Vein endothelial cell (primary cell): ENCODE data around the gene GGPS1. TPM values are rescaled to one million over a fixed set of nuclear protein-coding genes. Genes with fewer than 3 reads are reported as not detected.

Experiments
- small RNA-seq: library from RNA; depleted of rRNA; stranded (forward); fragments of <200 nt; gene quantifications from one replicate; pipeline ENCODE3, GENCODE V24; 2012
- total RNA-seq: library from RNA; depleted of rRNA; stranded (reverse); fragments of >200 nt; gene quantifications from 2 replicates; pipeline ENCODE4 v1.2.3, GENCODE V29; 2012

GGPS1 gene
- 19.1 and 21.9 TPM in 2 replicates for total RNA-seq

DNA sequence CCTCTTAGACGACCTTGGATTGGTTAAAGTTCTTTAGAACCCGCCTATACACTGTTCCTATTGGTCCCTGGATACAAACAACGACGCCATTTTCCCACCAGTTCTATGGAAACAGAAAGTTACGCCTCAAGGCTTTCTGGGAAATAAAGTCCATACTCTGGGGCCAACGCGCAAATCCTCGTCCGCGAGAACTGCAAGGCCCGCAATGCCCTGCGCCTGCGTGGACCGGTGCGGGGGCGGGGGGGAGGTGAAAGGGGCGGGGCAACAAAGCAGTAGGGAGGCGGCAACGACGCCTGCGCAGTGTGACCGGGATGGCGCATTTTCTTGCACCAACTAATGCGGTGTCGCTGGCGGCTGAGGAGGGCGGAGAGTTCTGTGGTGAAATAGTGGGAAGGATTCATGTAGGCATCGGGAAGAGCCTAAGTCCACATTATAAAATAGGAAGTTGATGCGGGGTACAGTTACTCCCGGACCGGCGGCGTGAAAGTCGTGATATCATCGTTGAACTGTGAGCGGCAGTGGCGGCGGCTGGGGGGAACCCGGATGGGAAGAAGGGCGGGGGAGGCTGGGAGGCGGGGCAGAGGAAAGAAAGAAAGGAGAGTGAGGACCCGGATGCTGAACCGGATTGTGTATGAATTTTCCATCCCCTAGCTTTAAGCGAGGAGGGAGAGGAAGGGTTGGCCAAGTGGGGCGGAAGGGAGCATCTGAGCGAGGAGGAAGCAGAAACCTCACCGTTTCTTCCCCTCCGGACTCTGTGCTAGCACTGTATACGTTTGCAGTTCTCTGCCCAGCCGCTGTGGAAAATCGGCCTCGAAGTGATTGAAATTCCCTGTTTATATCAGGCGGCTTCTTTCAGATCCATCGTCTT is at the start of gene GGPS1:
Gene GGPS1, plus strand, starts transcription at position 300 of the 868 bp plus-strand sequence. CDS start 6,695 bp downstream, outside the sequence.

DNA sequence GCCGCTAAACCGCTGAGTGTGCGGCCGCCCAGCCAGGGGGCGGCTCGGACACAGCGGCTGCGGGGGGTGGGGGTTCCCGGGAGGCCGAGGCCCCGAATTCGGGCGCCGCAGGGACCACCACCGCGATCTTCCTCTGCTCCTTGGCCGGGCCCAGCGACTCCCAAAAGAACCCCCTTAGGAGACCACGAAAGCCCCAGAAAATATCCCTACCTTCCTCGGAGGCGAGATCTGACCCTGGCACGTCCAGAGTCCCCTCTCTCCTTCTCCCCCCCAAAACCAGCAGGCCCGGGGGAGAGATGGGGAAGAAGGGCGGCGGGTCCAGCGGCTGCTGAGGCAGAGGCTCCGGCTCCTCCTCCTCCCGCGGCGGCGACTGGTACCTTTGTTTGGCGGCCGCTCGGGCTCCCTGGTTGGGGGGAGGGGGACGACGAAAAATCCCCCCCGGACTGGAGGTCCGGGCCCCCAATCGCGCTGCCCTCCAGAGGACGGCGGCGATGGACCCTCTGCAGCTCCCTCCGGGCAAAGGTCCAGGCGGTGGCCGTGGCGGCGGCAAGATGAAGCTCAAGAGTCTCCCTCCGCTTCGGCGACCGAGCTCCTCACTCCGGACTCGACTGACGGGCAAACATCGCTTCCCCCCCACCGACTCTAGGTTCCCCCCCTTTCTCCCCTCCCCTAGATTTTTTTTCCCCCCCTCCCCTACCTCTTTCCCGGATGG is 655 bp upstream of the GGPS1 start, which contains the start of gene ARID4B:
Gene ARID4B, minus strand, starts transcription at position 621 of the 712 bp plus-strand sequence. CDS start 1,260 bp downstream, outside the sequence.

DNA sequence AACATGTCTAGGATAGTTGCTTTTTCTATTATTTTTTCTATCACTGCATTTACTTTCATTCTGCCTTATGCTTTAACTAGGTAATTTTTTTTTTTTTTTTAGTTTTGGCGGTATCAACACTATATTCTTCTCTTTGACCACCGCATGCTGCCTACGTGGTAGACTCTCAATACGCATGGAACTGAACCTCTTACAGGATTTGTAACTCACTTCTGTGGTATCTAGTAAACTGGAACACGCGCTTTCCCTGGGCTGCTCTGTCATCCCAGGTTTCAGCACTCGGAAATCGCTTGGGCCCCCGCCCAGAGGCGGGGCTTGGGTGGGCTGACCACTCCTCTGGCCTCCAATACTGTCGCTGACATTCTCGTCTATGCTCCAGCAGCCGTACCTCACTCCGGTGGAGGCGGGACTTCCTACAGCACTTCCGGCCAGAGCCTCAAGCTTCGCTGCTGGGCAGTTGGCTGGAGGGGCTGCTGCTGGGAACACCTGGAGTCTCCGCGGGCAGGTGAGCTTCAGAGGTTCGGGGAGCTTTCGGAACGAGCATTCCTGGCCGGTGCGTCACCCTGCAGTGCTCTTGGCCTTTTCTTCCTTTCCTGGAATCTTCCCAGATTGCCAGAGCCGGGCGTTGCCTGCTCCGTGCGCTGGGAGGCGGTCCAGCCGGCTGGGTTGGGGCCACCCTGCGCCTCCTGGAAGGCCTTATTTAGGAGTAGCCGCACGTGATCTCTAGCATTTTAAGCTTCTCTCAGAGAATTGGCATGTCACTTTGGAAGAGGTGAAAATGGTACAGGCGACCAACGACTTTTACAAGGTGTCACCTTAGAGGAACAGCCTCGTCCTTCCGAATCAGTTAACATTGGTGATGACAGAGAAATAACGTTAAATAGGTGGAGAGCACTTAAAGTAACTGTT is 38.9 kb downstream of the GGPS1 start, which contains the start of gene TBCE:
Gene TBCE, plus strand, starts transcription at position 428 of the 909 bp plus-strand sequence. CDS start 12,623 bp downstream, outside the sequence.

Small RNA genes lying within 50 kb of the gene (small RNA-seq; reads per million reads assigned to genes)
- not detected for gene AL391994.1

Other genes with a start within 250 kb of the GGPS1 start
- 101 and 110 TPM in 2 replicates for gene TOMM20, start 199.7 kb upstream of the GGPS1 start, total RNA-seq
- gene RBM34, start 167.3 kb upstream of the GGPS1 start, total RNA-seq: 47.7 and 51.6 TPM in 2 replicates
- gene ARID4B, start 391 bp upstream of the GGPS1 start, total RNA-seq: 31.0 and 63.0 TPM in 2 replicates
- 18.9 and 21.6 TPM in 2 replicates for gene TBCE, start 38.9 kb downstream of the GGPS1 start, total RNA-seq
- 37.6 and 39.8 TPM in 2 replicates for gene B3GALNT2, start 175.9 kb downstream of the GGPS1 start, total RNA-seq